SK-N-SH (cell line): Measurements from ENCODE around the gene CASP9. TPM values are rescaled to one million over a fixed set of nuclear protein-coding genes. Genes with fewer than 3 reads are reported as not detected.

Experiments used
- CTCF ChIA-PET: fragments of 300-600, 350-600 bp; formaldehyde crosslinking; extraction: SDS; loops from one replicate; lab custom pipeline; 2021; lab: Yijun Ruan, JAX
- POLR2A ChIA-PET: fragments of 350-600 bp; sonication (Branson Sonifier 250); formaldehyde crosslinking; extraction: SDS; loops from one replicate; lab custom pipeline; 2020; ENCODE audit warnings: antibody characterized with exemption, inconsistent platforms; lab: Yijun Ruan, JAX
- DNase-seq: peaks from one replicate; pipeline ENCODE4 v3.0.0; 2012
- H2AFZ ChIP-seq: fragments of 200-600 bp; sonication (generic); 2 replicates; pipeline ENCODE4 v1.8.1; 2016; ENCODE audit warnings: antibody characterized with exemption, mild to moderate bottlenecking, low read depth
- H3F3A ChIP-seq: fragments of 200-600 bp; sonication (generic); replicated peaks from 2 replicates; pipeline ENCODE3; 2016; ENCODE audit warnings: antibody characterized with exemption, mild to moderate bottlenecking; ENCODE audit not compliant: insufficient read depth
- H3K27ac ChIP-seq, 2 experiments: fragments of 200-500 bp in 1 of 2; fragments of 200-600 bp in 1 of 2; sonication (Bioruptor generic) in 1 of 2; sonication (generic), shearing (Covaris generic) in 1 of 2; 2 replicates each; pipeline versions ENCODE4 v1.5.1 to v1.6.1; 2014 to 2016; ENCODE audit warnings: low read depth in 2 of 2, inconsistent platforms in 1 of 2, low read length in 1 of 2, mild to moderate bottlenecking in 1 of 2, mixed read lengths in 1 of 2
- H3K27me3 ChIP-seq: fragments of 200-600 bp; sonication (generic), shearing (Covaris generic); 2 replicates; pipeline ENCODE4 v1.6.1; 2016; ENCODE audit warnings: mixed run types; ENCODE audit not compliant: insufficient read depth
- H3K36me3 ChIP-seq, 2 experiments: fragments of 200-500 bp in 1 of 2; fragments of 200-600 bp in 1 of 2; sonication (Bioruptor generic) in 1 of 2; sonication (generic) in 1 of 2; replicated peaks in 1 of 2; 2 replicates each; pipeline versions ENCODE3 to v1.5.1; 2014 to 2016; ENCODE audit warnings: low read length in 1 of 2, mild to moderate bottlenecking in 1 of 2; ENCODE audit not compliant: insufficient read depth in 2 of 2, control insufficient read depth in 1 of 2
- H3K4me1 ChIP-seq, 2 experiments: fragments of 200-500 bp in 1 of 2; fragments of 200-600 bp in 1 of 2; sonication (Bioruptor generic) in 1 of 2; sonication (generic), shearing (Covaris generic) in 1 of 2; 2 replicates each; pipeline versions ENCODE4 v1.5.1 to v1.6.1; 2014 to 2016; ENCODE audit warnings: low read depth in 1 of 2, low read length in 1 of 2, mixed run types in 1 of 2; ENCODE audit not compliant: insufficient read depth in 2 of 2, control insufficient read depth in 1 of 2
- H3K4me2 ChIP-seq: fragments of 200-600 bp; sonication (generic), shearing (Covaris generic); 2 replicates; pipeline ENCODE4 v1.6.1; 2017; ENCODE audit warnings: mixed run types
- H3K4me3 ChIP-seq, 2 experiments: fragments of 200-500 bp in 1 of 2; fragments of 200-600 bp in 1 of 2; sonication (Bioruptor generic) in 1 of 2; sonication (generic), shearing (Covaris generic) in 1 of 2; 2 replicates each; pipeline versions ENCODE4 v1.5.1 to v1.8.1; 2014 to 2016; ENCODE audit warnings: low read depth in 2 of 2, inconsistent platforms in 1 of 2, low read length in 1 of 2, mild to moderate bottlenecking in 1 of 2, mixed read lengths in 1 of 2, moderate library complexity in 1 of 2
- H3K79me2 ChIP-seq: fragments of 200-600 bp; sonication (generic); 2 replicates; pipeline ENCODE4 v1.8.1; 2017; ENCODE audit warnings: mild to moderate bottlenecking; ENCODE audit not compliant: insufficient read depth
- H3K9ac ChIP-seq: fragments of 200-600 bp; sonication (generic); 2 replicates; pipeline ENCODE4 v1.6.1; 2017; ENCODE audit warnings: mixed run types
- H3K9me2 ChIP-seq: fragments of 200-600 bp; sonication (generic); 2 replicates; pipeline ENCODE4 v1.6.1; 2017; ENCODE audit warnings: mixed run types
- H3K9me3 ChIP-seq: fragments of 200-600 bp; sonication (generic); 2 replicates; pipeline ENCODE4 v1.6.1; 2017; ENCODE audit warnings: mixed run types, mild to moderate bottlenecking, moderate library complexity
- H4K20me1 ChIP-seq: fragments of 200-600 bp; sonication (generic); 2 replicates; pipeline ENCODE4 v1.6.1; 2017; ENCODE audit warnings: mild to moderate bottlenecking, mixed run types; ENCODE audit not compliant: insufficient read depth
- FOSL2 ChIP-seq: IDR thresholded peaks from 2 replicates; pipeline ENCODE4 v1.4.0; 2012; ENCODE audit warnings: low read depth, mild to moderate bottlenecking, moderate library complexity, borderline replicate concordance
- FOXM1 ChIP-seq: IDR thresholded peaks from 2 replicates; pipeline ENCODE4 v1.4.0; 2012; ENCODE audit warnings: low read depth, mild to moderate bottlenecking
- GABPA ChIP-seq: IDR thresholded peaks from 2 replicates; pipeline ENCODE4 v1.4.0; 2012; ENCODE audit warnings: low read depth, mild to moderate bottlenecking
- GATA2 ChIP-seq: sonication (generic); formaldehyde crosslinking; IDR thresholded peaks from 2 replicates; pipeline ENCODE4 v1.5.0; 2020; ENCODE audit warnings: mild to moderate bottlenecking, missing genetic modification reagents
- MEF2A ChIP-seq: IDR thresholded peaks from 2 replicates; pipeline ENCODE4 v1.4.0; 2012; ENCODE audit warnings: low read depth, borderline replicate concordance
- RAD21 ChIP-seq: IDR thresholded peaks from 2 replicates; pipeline ENCODE4 v1.6.1; 2012; ENCODE audit warnings: mild to moderate bottlenecking, low read length
- RXRA ChIP-seq: IDR thresholded peaks from 2 replicates; pipeline ENCODE4 v1.4.0; 2012; ENCODE audit warnings: low read depth, mild to moderate bottlenecking, borderline replicate concordance
- WGBS: methylation state at CpG from one replicate; pipeline ENCODE4 v1.1.6; 2017; ENCODE audit warnings: low lambda C conversion rate; 5-methylcytosine and 5-hydroxymethylcytosine counted together
- polyA plus RNA-seq, 3 experiments: library from polyadenylated mRNA; depleted of rRNA; stranded (reverse); fragments of >200 nt; gene quantifications; 2 replicates each; pipeline ENCODE4 v1.2.3, GENCODE V29; 2012
- TF ChIP-seq, protein P1 (sequence below): fragments of 150-350 bp; IDR thresholded peaks from 2 replicates; pipeline ENCODE4 v1.6.1; 2016; ENCODE audit warnings: mild to moderate bottlenecking, low read depth, low read length
- TF ChIP-seq, protein P2 (sequence below): fragments of 200-600 bp; sonication (generic); IDR thresholded peaks from 2 replicates; pipeline ENCODE4 v1.6.1; 2017; ENCODE audit warnings: antibody characterized with exemption, mild to moderate bottlenecking, moderate library complexity
- TF ChIP-seq, protein P3 (sequence below): IDR thresholded peaks from 2 replicates; pipeline ENCODE4 v1.4.0; 2012; ENCODE audit warnings: low read depth, borderline replicate concordance
- TF ChIP-seq, protein P4 (sequence below): IDR thresholded peaks from 2 replicates; pipeline ENCODE4; 2012
- TF ChIP-seq, protein P5 (sequence below): fragments of 150-350 bp; IDR thresholded peaks from 2 replicates; pipeline ENCODE4 v1.6.1; 2017; ENCODE audit warnings: antibody characterized with exemption, low read length, low read depth, borderline replicate concordance

The CASP9 gene
- polyA plus RNA-seq, 1 of the 3 experiments (the other 2 are of a cell fraction), result 16.9 TPM

DNA sequence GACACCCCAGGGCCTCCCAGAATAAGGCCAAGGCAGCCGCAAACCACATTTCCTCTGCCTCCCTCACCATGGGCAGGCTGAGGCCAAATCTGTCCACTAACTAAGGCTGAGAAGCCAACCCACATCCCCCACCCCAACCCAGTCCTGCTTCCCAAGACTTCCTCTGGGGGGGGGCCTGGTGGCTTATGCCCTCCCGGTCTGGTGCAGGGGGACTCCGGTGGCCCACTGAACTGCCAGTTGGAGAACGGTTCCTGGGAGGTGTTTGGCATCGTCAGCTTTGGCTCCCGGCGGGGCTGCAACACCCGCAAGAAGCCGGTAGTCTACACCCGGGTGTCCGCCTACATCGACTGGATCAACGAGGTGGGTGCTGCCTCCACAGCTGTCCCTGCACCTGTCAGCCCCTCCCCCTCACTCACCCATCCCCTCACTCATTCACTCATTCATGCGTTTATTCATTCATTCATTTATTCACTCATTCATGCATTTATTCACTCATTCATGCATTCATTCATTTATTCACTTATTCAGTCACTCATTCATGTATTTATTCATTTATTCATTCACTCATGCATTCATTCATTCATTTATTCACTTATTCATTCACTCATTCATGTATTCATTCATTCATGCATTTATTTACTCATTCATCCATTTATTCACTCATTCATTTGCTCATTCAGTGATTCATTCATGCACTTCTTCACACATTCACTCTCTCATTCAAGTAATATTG lies 78.5 kb downstream of the CASP9 start:
- Histone ChIP-seq H3F3A (peaks cover 3% of the 10 kb centered on the region), H3K36me3 (no peaks in the 10 kb centered on the region), H4K20me1 (no peaks in the 10 kb centered on the region), H3K4me3 (no peak overlapping the region), H3K9me2 (no peaks in the 10 kb centered on the region), H3K9ac (no peak overlapping the region), H3K9me3 (no peaks in the 10 kb centered on the region), H3K4me2 (no peak overlapping the region), H3K79me2 (no peaks in the 10 kb centered on the region), H3K27me3 (no peaks in the 10 kb centered on the region), H2AFZ (no peak overlapping the region), H3K27ac (no peak overlapping the region), H3K4me1 (peaks cover 0 to 3% of the 10 kb centered on the region in 2 experiments; a peak in 1 of 4 replicates)
- DNase-seq, result no peak
- TF ChIP-seq, protein P1, sequence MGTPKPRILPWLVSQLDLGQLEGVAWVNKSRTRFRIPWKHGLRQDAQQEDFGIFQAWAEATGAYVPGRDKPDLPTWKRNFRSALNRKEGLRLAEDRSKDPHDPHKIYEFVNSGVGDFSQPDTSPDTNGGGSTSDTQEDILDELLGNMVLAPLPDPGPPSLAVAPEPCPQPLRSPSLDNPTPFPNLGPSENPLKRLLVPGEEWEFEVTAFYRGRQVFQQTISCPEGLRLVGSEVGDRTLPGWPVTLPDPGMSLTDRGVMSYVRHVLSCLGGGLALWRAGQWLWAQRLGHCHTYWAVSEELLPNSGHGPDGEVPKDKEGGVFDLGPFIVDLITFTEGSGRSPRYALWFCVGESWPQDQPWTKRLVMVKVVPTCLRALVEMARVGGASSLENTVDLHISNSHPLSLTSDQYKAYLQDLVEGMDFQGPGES, result no peak
- TF ChIP-seq, protein P2, sequence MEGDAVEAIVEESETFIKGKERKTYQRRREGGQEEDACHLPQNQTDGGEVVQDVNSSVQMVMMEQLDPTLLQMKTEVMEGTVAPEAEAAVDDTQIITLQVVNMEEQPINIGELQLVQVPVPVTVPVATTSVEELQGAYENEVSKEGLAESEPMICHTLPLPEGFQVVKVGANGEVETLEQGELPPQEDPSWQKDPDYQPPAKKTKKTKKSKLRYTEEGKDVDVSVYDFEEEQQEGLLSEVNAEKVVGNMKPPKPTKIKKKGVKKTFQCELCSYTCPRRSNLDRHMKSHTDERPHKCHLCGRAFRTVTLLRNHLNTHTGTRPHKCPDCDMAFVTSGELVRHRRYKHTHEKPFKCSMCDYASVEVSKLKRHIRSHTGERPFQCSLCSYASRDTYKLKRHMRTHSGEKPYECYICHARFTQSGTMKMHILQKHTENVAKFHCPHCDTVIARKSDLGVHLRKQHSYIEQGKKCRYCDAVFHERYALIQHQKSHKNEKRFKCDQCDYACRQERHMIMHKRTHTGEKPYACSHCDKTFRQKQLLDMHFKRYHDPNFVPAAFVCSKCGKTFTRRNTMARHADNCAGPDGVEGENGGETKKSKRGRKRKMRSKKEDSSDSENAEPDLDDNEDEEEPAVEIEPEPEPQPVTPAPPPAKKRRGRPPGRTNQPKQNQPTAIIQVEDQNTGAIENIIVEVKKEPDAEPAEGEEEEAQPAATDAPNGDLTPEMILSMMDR, result no peak
- TF ChIP-seq, protein P3, sequence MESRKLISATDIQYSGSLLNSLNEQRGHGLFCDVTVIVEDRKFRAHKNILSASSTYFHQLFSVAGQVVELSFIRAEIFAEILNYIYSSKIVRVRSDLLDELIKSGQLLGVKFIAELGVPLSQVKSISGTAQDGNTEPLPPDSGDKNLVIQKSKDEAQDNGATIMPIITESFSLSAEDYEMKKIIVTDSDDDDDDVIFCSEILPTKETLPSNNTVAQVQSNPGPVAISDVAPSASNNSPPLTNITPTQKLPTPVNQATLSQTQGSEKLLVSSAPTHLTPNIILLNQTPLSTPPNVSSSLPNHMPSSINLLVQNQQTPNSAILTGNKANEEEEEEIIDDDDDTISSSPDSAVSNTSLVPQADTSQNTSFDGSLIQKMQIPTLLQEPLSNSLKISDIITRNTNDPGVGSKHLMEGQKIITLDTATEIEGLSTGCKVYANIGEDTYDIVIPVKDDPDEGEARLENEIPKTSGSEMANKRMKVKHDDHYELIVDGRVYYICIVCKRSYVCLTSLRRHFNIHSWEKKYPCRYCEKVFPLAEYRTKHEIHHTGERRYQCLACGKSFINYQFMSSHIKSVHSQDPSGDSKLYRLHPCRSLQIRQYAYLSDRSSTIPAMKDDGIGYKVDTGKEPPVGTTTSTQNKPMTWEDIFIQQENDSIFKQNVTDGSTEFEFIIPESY, result no peak
- TF ChIP-seq FOXM1 (no peak), GABPA (no peak), RXRA (no peak), MEF2A (no peak), GATA2 (no peak), RAD21 (no peak), FOSL2 (no peak)
- TF ChIP-seq, protein P4, sequence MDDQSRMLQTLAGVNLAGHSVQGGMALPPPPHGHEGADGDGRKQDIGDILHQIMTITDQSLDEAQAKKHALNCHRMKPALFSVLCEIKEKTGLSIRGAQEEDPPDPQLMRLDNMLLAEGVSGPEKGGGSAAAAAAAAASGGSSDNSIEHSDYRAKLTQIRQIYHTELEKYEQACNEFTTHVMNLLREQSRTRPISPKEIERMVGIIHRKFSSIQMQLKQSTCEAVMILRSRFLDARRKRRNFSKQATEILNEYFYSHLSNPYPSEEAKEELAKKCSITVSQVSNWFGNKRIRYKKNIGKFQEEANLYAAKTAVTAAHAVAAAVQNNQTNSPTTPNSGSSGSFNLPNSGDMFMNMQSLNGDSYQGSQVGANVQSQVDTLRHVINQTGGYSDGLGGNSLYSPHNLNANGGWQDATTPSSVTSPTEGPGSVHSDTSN, result no peak
- TF ChIP-seq, protein P5, sequence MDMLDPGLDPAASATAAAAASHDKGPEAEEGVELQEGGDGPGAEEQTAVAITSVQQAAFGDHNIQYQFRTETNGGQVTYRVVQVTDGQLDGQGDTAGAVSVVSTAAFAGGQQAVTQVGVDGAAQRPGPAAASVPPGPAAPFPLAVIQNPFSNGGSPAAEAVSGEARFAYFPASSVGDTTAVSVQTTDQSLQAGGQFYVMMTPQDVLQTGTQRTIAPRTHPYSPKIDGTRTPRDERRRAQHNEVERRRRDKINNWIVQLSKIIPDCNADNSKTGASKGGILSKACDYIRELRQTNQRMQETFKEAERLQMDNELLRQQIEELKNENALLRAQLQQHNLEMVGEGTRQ, result no peak
- CTCF ChIA-PET, result interaction anchor here (1.4 kb wide), 1 partner anchor 14 kb away, joined by 7 read pairs; no protein-coding TSS in a partner anchor
- WGBS, result 85% methylated on average over 10 of the region's 14 CpGs
- POLR2A ChIA-PET, result no interaction called here
